K562 (cell line): Measurements from ENCODE around the gene RPUSD1. TPM values are rescaled to one million over a fixed set of nuclear protein-coding genes. Genes with fewer than 3 reads are reported as not detected.

Experiments used
- ATAC-seq: fragments of 200-7000 bp; cut with Tn5 transposase; 3 replicates; pipeline ENCODE4 v1.9.1; 2020; ENCODE audit warnings: moderate library complexity
- BruUV-seq: library from RNA; stranded (reverse); fragments of 400-500 nt; replicated peaks from 2 replicates; lab custom pipeline; 2021; lab: Mats Ljungman, UMichigan
- CTCF ChIA-PET: fragments of 300-600 bp; formaldehyde crosslinking; extraction: SDS; loops from one replicate; lab custom pipeline; 2021; ENCODE audit warnings: low intra/inter-chr PET ratio; lab: Yijun Ruan, JAX
- POLR2A ChIA-PET: fragments of 300-600, 350-650 bp; sonication (Branson Sonifier 250); formaldehyde crosslinking; extraction: SDS; loops from one replicate; lab custom pipeline; 2021; ENCODE audit warnings: antibody characterized with exemption, inconsistent platforms; lab: Yijun Ruan, JAX
- DNase-seq, 4 experiments: peaks; one replicate each; pipeline versions ENCODE4 v3.0.0 to v3.0.0-alpha.2; 2011 to 2018; ENCODE audit warnings: low spot score in 3 of 4, mixed read lengths in 3 of 4; ENCODE audit errors: extremely low read depth in 1 of 4
- FAIRE-seq: peaks from 2 replicates; lab custom pipeline; 2011; peaks lifted over from hg19 to GRCh38; lab: Jason Lieb, UNC
- H2AFZ ChIP-seq: 2 replicates; pipeline ENCODE4 v1.6.0; 2011; ENCODE audit warnings: low read depth, low read length, control low read depth, inconsistent platforms
- H3K27ac ChIP-seq: fragments of 200-600 bp; 3 replicates; pipeline ENCODE4 v1.8.0; 2011; ENCODE audit warnings: low read depth, mild to moderate bottlenecking, control low read depth, inconsistent platforms, low read length, moderate library complexity, mixed read lengths; ENCODE audit errors: extremely low read depth
- H3K27me3 ChIP-seq, 2 experiments: fragments of 300-600 bp in 1 of 2; 2 replicates in 1 of 2; 3 replicates in 1 of 2; pipeline versions ENCODE4 v1.6.0 to v1.8.0; 2011; ENCODE audit warnings: inconsistent platforms in 2 of 2, low read length in 2 of 2, mild to moderate bottlenecking in 1 of 2, mixed read lengths in 1 of 2, moderate library complexity in 1 of 2; ENCODE audit not compliant: control insufficient read depth in 2 of 2, insufficient read depth in 2 of 2
- H3K36me3 ChIP-seq: fragments of 300-600 bp; 3 replicates; pipeline ENCODE4 v1.8.0; 2011; ENCODE audit warnings: mild to moderate bottlenecking, low read length, inconsistent platforms; ENCODE audit not compliant: control insufficient read depth, insufficient read depth
- H3K4me1 ChIP-seq, 2 experiments: fragments of 200-600 bp in 1 of 2; replicated peaks in 1 of 2; 2 replicates in 1 of 2; 3 replicates in 1 of 2; pipeline versions ENCODE4 v1.5.1 to v1.8.0; 2011; ENCODE audit warnings: inconsistent platforms in 2 of 2, low read length in 2 of 2, mild to moderate bottlenecking in 1 of 2, mixed read lengths in 1 of 2, moderate library complexity in 1 of 2; ENCODE audit not compliant: control insufficient read depth in 2 of 2, insufficient read depth in 2 of 2
- H3K4me2 ChIP-seq: 2 replicates; pipeline ENCODE4 v1.6.1; 2011; ENCODE audit warnings: low read length, control low read depth, inconsistent platforms, mixed read lengths; ENCODE audit not compliant: insufficient read depth
- H3K4me3 ChIP-seq: fragments of 200-600 bp; sonication (generic), shearing (Covaris generic); 2 replicates; pipeline ENCODE4 v1.5.1; 2016; ENCODE audit warnings: control low read depth, inconsistent platforms
- H3K79me2 ChIP-seq: fragments of 200-600 bp; 3 replicates; pipeline ENCODE4 v1.8.0; 2011; ENCODE audit warnings: low read length, inconsistent platforms; ENCODE audit not compliant: control insufficient read depth, insufficient read depth
- H3K9ac ChIP-seq, 2 experiments: 2 replicates each; pipeline versions ENCODE4 v1.6.0 to v1.6.1; 2011; ENCODE audit warnings: low read depth in 2 of 2, low read length in 2 of 2, control low read depth in 1 of 2, inconsistent platforms in 1 of 2, mild to moderate bottlenecking in 1 of 2, mixed read lengths in 1 of 2; ENCODE audit not compliant: insufficient read depth in 1 of 2
- H3K9me1 ChIP-seq: one replicate; pipeline ENCODE4 v1.6.0; 2011; ENCODE audit warnings: inconsistent platforms, mild to moderate bottlenecking, low read length, moderate library complexity; ENCODE audit not compliant: control insufficient read depth, insufficient read depth
- H3K9me3 ChIP-seq: replicated peaks from 2 replicates; pipeline ENCODE4 v1.5.1; 2011; ENCODE audit warnings: low read depth, low read length, inconsistent platforms; ENCODE audit not compliant: control insufficient read depth, insufficient read depth
- H4K20me1 ChIP-seq: replicated peaks from 2 replicates; pipeline ENCODE4 v1.6.1; 2011; ENCODE audit warnings: low read length, inconsistent platforms, mixed read lengths; ENCODE audit not compliant: control insufficient read depth, insufficient read depth
- E2F3 ChIP-seq: fragments of 250-450 bp; sonication (Bioruptor Pico); IDR thresholded peaks from 2 replicates; pipeline ENCODE4 v1.4.0; 2020; ENCODE audit warnings: mild to moderate bottlenecking
- LCOR ChIP-seq: sonication (generic); formaldehyde crosslinking; IDR thresholded peaks from 2 replicates; pipeline ENCODE4 v1.8.0; 2022; ENCODE audit warnings: mild to moderate bottlenecking, missing genetic modification reagents
- PHF21A ChIP-seq: fragments of 450-650 bp; IDR thresholded peaks from 2 replicates; pipeline ENCODE4 v1.6.1; 2017; ENCODE audit warnings: low read depth, borderline replicate concordance
- THRB ChIP-seq: fragments of 450-650 bp; formaldehyde crosslinking; conservative IDR thresholded peaks from 2 replicates; pipeline ENCODE4 v1.4.0; 2022; ENCODE audit warnings: mild to moderate bottlenecking, missing genetic modification characterization
- ZNF408 ChIP-seq: fragments of 250-450 bp; sonication (Bioruptor Pico); IDR thresholded peaks from 2 replicates; pipeline ENCODE4 v1.4.0; 2020; ENCODE audit warnings: low read depth, mild to moderate bottlenecking, moderate library complexity
- WGBS: fragments of 100-300 bp; shearing (Covaris generic); methylation state at CpG from one replicate; pipeline ENCODE4 v1.1.6; 2016; ENCODE audit warnings: low coverage, mixed read lengths; ENCODE audit not compliant: insufficient coverage; ENCODE audit errors: missing lambda C conversion rate; 5-methylcytosine and 5-hydroxymethylcytosine counted together
- in situ Hi-C: fragments of 300-500 bp; cut with MboI; formaldehyde crosslinking; loops from 4 replicates; pipeline ENCODE4 v1.15.0; 2018; ENCODE audit warnings: inconsistent platforms, mixed read lengths
- intact Hi-C: fragments of 100-400 bp; cut with micrococcal nuclease; formaldehyde crosslinking; loops from 2 replicates; pipeline ENCODE4 v1.14.2; 2022
- polyA plus RNA-seq, 8 experiments: library from polyadenylated mRNA; depleted of rRNA in 4 of 8; stranded (reverse) in 5 of 8; unstranded in 3 of 8; fragments of >200 nt; fragmentation: Nextera tagmentation in 2 of 8; fragmentation: Illumina TruSeq in 1 of 8; extraction: Ambion mirVana in 2 of 8; extraction: Trizol in 1 of 8; gene quantifications; 2 replicates each; pipeline versions ENCODE4 v1.2.1 to v1.2.3, GENCODE V29; 2011 to 2014; ENCODE audit warnings: inconsistent platforms in 1 of 8, missing spikeins in 1 of 8
- total RNA-seq, 7 experiments: library from RNA; depleted of rRNA in 6 of 7; stranded (reverse); fragments of >200 nt in 6 of 7; fragmentation: Illumina TruSeq in 2 of 7; extraction: Trizol in 2 of 7; gene quantifications; 2 replicates each; pipeline versions ENCODE4 v1.2.1 to v1.2.3, GENCODE V29; 2011 to 2021; ENCODE audit warnings: low replicate concordance in 1 of 7
- TF ChIP-seq, protein P1 (sequence below): fragments of 250-450 bp; sonication (Bioruptor Pico); IDR thresholded peaks from 2 replicates; pipeline ENCODE4 v1.5.1; 2021; ENCODE audit warnings: mild to moderate bottlenecking

RPUSD1 gene
- total and polyA plus RNA-seq, 9 of the 15 experiments (the other 6 are each of a cell fraction or from before 2014, with no cell fraction given) = 0.45 to 56.6 (median 12.0) TPM

DNA sequence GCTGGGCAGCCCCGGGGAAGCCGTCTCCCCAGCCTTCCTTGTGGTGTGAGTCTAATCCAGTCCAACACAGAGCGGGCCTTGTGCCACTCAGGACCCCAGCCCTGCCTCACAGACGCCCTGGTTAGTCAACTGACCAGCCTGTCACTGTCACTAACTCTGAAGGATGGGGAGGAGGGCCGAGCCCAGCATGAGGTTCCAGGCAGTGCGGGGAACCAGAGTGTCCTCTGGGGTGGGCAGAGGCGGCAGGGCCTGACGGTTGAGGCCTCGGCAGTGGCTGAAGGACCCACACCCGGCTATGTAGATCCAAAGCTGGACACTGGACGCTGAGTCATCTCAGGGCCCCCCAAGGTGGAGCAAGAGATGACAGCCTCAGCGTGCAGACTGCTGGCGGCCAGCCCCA, 8.6 kb downstream of the RPUSD1 start:
- Histone ChIP-seq H3K36me3 (peaks cover under 1% of the 10 kb centered on the region; the same call in 1 of the 3 replicates), H3K79me2 (no peaks in the 10 kb centered on the region), H3K27ac (no peak overlapping the region), H3K9me1 (no peaks in the 10 kb centered on the region), H3K4me2 (no peak overlapping the region), H3K27me3 (peaks cover 0 to 11% of the 10 kb centered on the region in 2 experiments; a peak in 2 of 5 replicates), H4K20me1 (peaks cover 10% of the 10 kb centered on the region), H3K9me3 (no peaks in the 10 kb centered on the region), H3K9ac (0 out of 4 replicates have a peak overlapping the region, but pooled peaks of 1 of the 2 experiments have one; percentile 48), H3K4me1 (peaks cover 5 to 76% of the 10 kb centered on the region in 2 experiments; a peak in 3 of 5 replicates), H2AFZ (no peak overlapping the region), H3K4me3 (no peak overlapping the region)
- 10% methylated on average over 12 of the region's 13 CpGs for WGBS
- BruUV-seq = no TSS peak
- ATAC-seq = no peak
- intact Hi-C loops (no loop called here), in situ Hi-C loops (no loop called here)
- no peak for DNase-seq
- TF ChIP-seq, protein P1, sequence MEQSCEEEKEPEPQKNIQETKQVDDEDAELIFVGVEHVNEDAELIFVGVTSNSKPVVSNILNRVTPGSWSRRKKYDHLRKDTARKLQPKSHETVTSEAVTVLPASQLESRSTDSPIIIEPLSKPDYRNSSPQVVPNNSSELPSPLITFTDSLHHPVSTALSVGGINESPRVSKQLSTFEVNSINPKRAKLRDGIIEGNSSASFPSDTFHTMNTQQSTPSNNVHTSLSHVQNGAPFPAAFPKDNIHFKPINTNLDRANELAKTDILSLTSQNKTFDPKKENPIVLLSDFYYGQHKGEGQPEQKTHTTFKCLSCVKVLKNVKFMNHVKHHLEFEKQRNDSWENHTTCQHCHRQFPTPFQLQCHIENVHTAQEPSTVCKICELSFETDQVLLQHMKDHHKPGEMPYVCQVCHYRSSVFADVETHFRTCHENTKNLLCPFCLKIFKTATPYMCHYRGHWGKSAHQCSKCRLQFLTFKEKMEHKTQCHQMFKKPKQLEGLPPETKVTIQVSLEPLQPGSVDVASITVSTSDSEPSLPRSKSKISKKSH (CRISPR knock-in tag) = no peak
- TF ChIP-seq THRB (CRISPR knock-in tag) (no peak), PHF21A (no peak), LCOR (CRISPR knock-in tag) (no peak), ZNF408 (CRISPR knock-in tag) (no peak), E2F3 (CRISPR knock-in tag) (no peak)
- POLR2A ChIA-PET = no interaction called here
- CTCF ChIA-PET = no interaction called here
- no peak for FAIRE-seq
